K562 (cell line): ENCODE results near the gene ANKRD60. TPM values are rescaled to one million over a fixed set of nuclear protein-coding genes. Genes with fewer than 3 reads are reported as not detected.

Source experiments
- ATAC-seq: fragments of 200-7000 bp; cut with Tn5 transposase; 3 replicates; pipeline ENCODE4 v1.9.1; 2020; ENCODE audit warnings: moderate library complexity
- BruUV-seq: library from RNA; stranded (reverse); fragments of 400-500 nt; replicated peaks from 2 replicates; lab custom pipeline; 2021; lab: Mats Ljungman, UMichigan
- CTCF ChIA-PET: fragments of 300-600 bp; formaldehyde crosslinking; extraction: SDS; loops from one replicate; lab custom pipeline; 2021; ENCODE audit warnings: low intra/inter-chr PET ratio; lab: Yijun Ruan, JAX
- POLR2A ChIA-PET: fragments of 300-600, 350-650 bp; sonication (Branson Sonifier 250); formaldehyde crosslinking; extraction: SDS; loops from one replicate; lab custom pipeline; 2021; ENCODE audit warnings: antibody characterized with exemption, inconsistent platforms; lab: Yijun Ruan, JAX
- DNase-seq, 4 experiments: peaks; one replicate each; pipeline versions ENCODE4 v3.0.0 to v3.0.0-alpha.2; 2011 to 2018; ENCODE audit warnings: low spot score in 3 of 4, mixed read lengths in 3 of 4; ENCODE audit errors: extremely low read depth in 1 of 4
- FAIRE-seq: peaks from 2 replicates; lab custom pipeline; 2011; peaks lifted over from hg19 to GRCh38; lab: Jason Lieb, UNC
- H2AFZ ChIP-seq: 2 replicates; pipeline ENCODE4 v1.6.0; 2011; ENCODE audit warnings: low read depth, low read length, control low read depth, inconsistent platforms
- H3K27ac ChIP-seq: fragments of 200-600 bp; 3 replicates; pipeline ENCODE4 v1.8.0; 2011; ENCODE audit warnings: low read depth, mild to moderate bottlenecking, control low read depth, inconsistent platforms, low read length, moderate library complexity, mixed read lengths; ENCODE audit errors: extremely low read depth
- H3K27me3 ChIP-seq, 2 experiments: fragments of 300-600 bp in 1 of 2; 2 replicates in 1 of 2; 3 replicates in 1 of 2; pipeline versions ENCODE4 v1.6.0 to v1.8.0; 2011; ENCODE audit warnings: inconsistent platforms in 2 of 2, low read length in 2 of 2, mild to moderate bottlenecking in 1 of 2, mixed read lengths in 1 of 2, moderate library complexity in 1 of 2; ENCODE audit not compliant: control insufficient read depth in 2 of 2, insufficient read depth in 2 of 2
- H3K36me3 ChIP-seq: fragments of 300-600 bp; 3 replicates; pipeline ENCODE4 v1.8.0; 2011; ENCODE audit warnings: mild to moderate bottlenecking, low read length, inconsistent platforms; ENCODE audit not compliant: control insufficient read depth, insufficient read depth
- H3K4me1 ChIP-seq, 2 experiments: fragments of 200-600 bp in 1 of 2; replicated peaks in 1 of 2; 2 replicates in 1 of 2; 3 replicates in 1 of 2; pipeline versions ENCODE4 v1.5.1 to v1.8.0; 2011; ENCODE audit warnings: inconsistent platforms in 2 of 2, low read length in 2 of 2, mild to moderate bottlenecking in 1 of 2, mixed read lengths in 1 of 2, moderate library complexity in 1 of 2; ENCODE audit not compliant: control insufficient read depth in 2 of 2, insufficient read depth in 2 of 2
- H3K4me2 ChIP-seq: 2 replicates; pipeline ENCODE4 v1.6.1; 2011; ENCODE audit warnings: low read length, control low read depth, inconsistent platforms, mixed read lengths; ENCODE audit not compliant: insufficient read depth
- H3K4me3 ChIP-seq: fragments of 200-600 bp; sonication (generic), shearing (Covaris generic); 2 replicates; pipeline ENCODE4 v1.5.1; 2016; ENCODE audit warnings: control low read depth, inconsistent platforms
- H3K79me2 ChIP-seq: fragments of 200-600 bp; 3 replicates; pipeline ENCODE4 v1.8.0; 2011; ENCODE audit warnings: low read length, inconsistent platforms; ENCODE audit not compliant: control insufficient read depth, insufficient read depth
- H3K9ac ChIP-seq, 2 experiments: 2 replicates each; pipeline versions ENCODE4 v1.6.0 to v1.6.1; 2011; ENCODE audit warnings: low read depth in 2 of 2, low read length in 2 of 2, control low read depth in 1 of 2, inconsistent platforms in 1 of 2, mild to moderate bottlenecking in 1 of 2, mixed read lengths in 1 of 2; ENCODE audit not compliant: insufficient read depth in 1 of 2
- H3K9me1 ChIP-seq: one replicate; pipeline ENCODE4 v1.6.0; 2011; ENCODE audit warnings: inconsistent platforms, mild to moderate bottlenecking, low read length, moderate library complexity; ENCODE audit not compliant: control insufficient read depth, insufficient read depth
- H3K9me3 ChIP-seq: replicated peaks from 2 replicates; pipeline ENCODE4 v1.5.1; 2011; ENCODE audit warnings: low read depth, low read length, inconsistent platforms; ENCODE audit not compliant: control insufficient read depth, insufficient read depth
- H4K20me1 ChIP-seq: replicated peaks from 2 replicates; pipeline ENCODE4 v1.6.1; 2011; ENCODE audit warnings: low read length, inconsistent platforms, mixed read lengths; ENCODE audit not compliant: control insufficient read depth, insufficient read depth
- ARHGAP35 ChIP-seq: fragments of 450-650 bp; IDR thresholded peaks from 2 replicates; pipeline ENCODE4 v1.6.1; 2018; ENCODE audit not compliant: partially characterized antibody
- CBX2 ChIP-seq: fragments of 200-600 bp; sonication (generic); IDR thresholded peaks from one replicate; pipeline ENCODE4 v1.6.1; 2012; ENCODE audit warnings: mild to moderate bottlenecking, low read length, inconsistent platforms; ENCODE audit not compliant: insufficient read depth, poor library complexity, severe bottlenecking
- CHD4 ChIP-seq: fragments of 200-600 bp; sonication (generic); IDR thresholded peaks from 3 replicates; pipeline ENCODE4 v1.6.1; 2012; ENCODE audit warnings: low read depth, mild to moderate bottlenecking, mixed read lengths, low read length, inconsistent platforms; ENCODE audit not compliant: insufficient read depth, insufficient replicate concordance, poor library complexity, severe bottlenecking
- FOSL1 ChIP-seq: fragments of 200-800 bp; sonication (Bioruptor generic); conservative IDR thresholded peaks from 2 replicates; pipeline ENCODE4 v1.6.1; 2016; ENCODE audit warnings: missing genetic modification characterization, missing compliant biosample characterization
- GTF2A2 ChIP-seq: IDR thresholded peaks from 2 replicates; pipeline ENCODE4 v1.6.1; 2016; ENCODE audit warnings: mild to moderate bottlenecking, missing genetic modification characterization, missing compliant biosample characterization
- HNRNPK ChIP-seq: fragments of 200-400 bp; formaldehyde crosslinking; IDR thresholded peaks from one replicate; pipeline ENCODE4 v1.6.1; 2018; ENCODE audit warnings: mild to moderate bottlenecking, low read depth, low read length; ENCODE audit not compliant: poor library complexity, severe bottlenecking
- ILK ChIP-seq: fragments of 450-650 bp; IDR thresholded peaks from 2 replicates; pipeline ENCODE4 v1.6.1; 2016; ENCODE audit warnings: missing genetic modification characterization, low read depth, mild to moderate bottlenecking, missing compliant biosample characterization, moderate library complexity, borderline replicate concordance
- KDM1A ChIP-seq, 2 experiments: fragments of 450-650 bp; IDR thresholded peaks; 2 replicates each; pipeline ENCODE4 v1.6.1; 2016; ENCODE audit warnings: mild to moderate bottlenecking in 2 of 2
- SAFB ChIP-seq: fragments of 200-400 bp; formaldehyde crosslinking; IDR thresholded peaks from 2 replicates; pipeline ENCODE4 v1.6.1; 2017; ENCODE audit warnings: low read depth, low read length, borderline replicate concordance
- TAL1 ChIP-seq: fragments of 450-650 bp; IDR thresholded peaks from 2 replicates; pipeline ENCODE4 v1.6.1; 2016; ENCODE audit warnings: mild to moderate bottlenecking
- ZNF282 ChIP-seq: sonication (generic); formaldehyde crosslinking; IDR thresholded peaks from 2 replicates; pipeline ENCODE4 v1.8.1; 2023; ENCODE audit warnings: missing genetic modification reagents
- ZNF41 ChIP-seq: fragments of 250-450 bp; sonication (Bioruptor Pico); conservative IDR thresholded peaks from 2 replicates; pipeline ENCODE4 v1.4.0; 2020; ENCODE audit warnings: mild to moderate bottlenecking
- WGBS: fragments of 100-300 bp; shearing (Covaris generic); methylation state at CpG from one replicate; pipeline ENCODE4 v1.1.6; 2016; ENCODE audit warnings: low coverage, mixed read lengths; ENCODE audit not compliant: insufficient coverage; ENCODE audit errors: missing lambda C conversion rate; 5-methylcytosine and 5-hydroxymethylcytosine counted together
- in situ Hi-C: fragments of 300-500 bp; cut with MboI; formaldehyde crosslinking; loops from 4 replicates; pipeline ENCODE4 v1.15.0; 2018; ENCODE audit warnings: inconsistent platforms, mixed read lengths
- intact Hi-C: fragments of 100-400 bp; cut with micrococcal nuclease; formaldehyde crosslinking; loops from 2 replicates; pipeline ENCODE4 v1.14.2; 2022
- polyA plus RNA-seq, 8 experiments: library from polyadenylated mRNA; depleted of rRNA in 4 of 8; stranded (reverse) in 5 of 8; unstranded in 3 of 8; fragments of >200 nt; fragmentation: Nextera tagmentation in 2 of 8; fragmentation: Illumina TruSeq in 1 of 8; extraction: Ambion mirVana in 2 of 8; extraction: Trizol in 1 of 8; gene quantifications; 2 replicates each; pipeline versions ENCODE4 v1.2.1 to v1.2.3, GENCODE V29; 2011 to 2014; ENCODE audit warnings: inconsistent platforms in 1 of 8, missing spikeins in 1 of 8
- total RNA-seq, 7 experiments: library from RNA; depleted of rRNA in 6 of 7; stranded (reverse); fragments of >200 nt in 6 of 7; fragmentation: Illumina TruSeq in 2 of 7; extraction: Trizol in 2 of 7; gene quantifications; 2 replicates each; pipeline versions ENCODE4 v1.2.1 to v1.2.3, GENCODE V29; 2011 to 2021; ENCODE audit warnings: low replicate concordance in 1 of 7
- TF ChIP-seq, protein P1 (sequence below): fragments of 450-650 bp; IDR thresholded peaks from 2 replicates; pipeline ENCODE4 v1.7.1; 2018; ENCODE audit warnings: mild to moderate bottlenecking, low read depth; ENCODE audit not compliant: partially characterized antibody

The ANKRD60 gene
- total and polyA plus RNA-seq, 9 of the 15 experiments (the other 6 are each of a cell fraction or from before 2014, with no cell fraction given) = not detected

DNA sequence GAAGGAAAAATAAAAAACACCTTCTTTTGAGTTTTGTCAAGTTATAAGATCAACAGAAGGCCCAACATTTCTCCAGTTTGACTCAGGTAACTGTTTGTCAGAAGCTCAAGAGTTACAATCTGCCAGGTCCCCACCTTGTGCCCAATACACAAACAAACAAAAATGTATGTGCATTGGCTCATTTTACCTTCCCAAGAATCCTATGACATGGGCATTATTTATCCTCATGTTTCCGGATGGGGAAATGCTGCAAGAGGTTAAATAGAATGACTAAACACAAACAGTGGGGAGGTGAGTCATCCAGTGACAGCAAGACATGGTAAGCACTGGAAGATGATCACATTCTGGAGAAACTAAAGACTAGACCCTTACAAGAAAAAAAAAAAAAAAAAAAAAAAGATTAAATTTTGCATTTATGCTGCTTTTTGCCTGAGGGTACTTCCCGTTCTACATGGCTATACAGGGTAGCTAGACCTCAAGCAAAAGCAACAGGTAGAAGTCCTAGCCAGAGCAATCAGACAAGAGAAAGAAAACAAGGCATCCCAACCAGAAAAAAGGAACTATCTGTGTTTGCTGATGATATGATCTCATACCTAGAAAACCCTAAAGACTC is 23.6 kb upstream of the ANKRD60 start:
- intact Hi-C loops = loop anchor here (2.0 kb wide), 1 partner anchor 57 kb away; the partner anchor contains the start of gene RAB22A
- BruUV-seq = no TSS peak
- DNase-seq = peak; percentile 68 to 87 (median 79)
- TF ChIP-seq TAL1 (peak; percentile 8; the same call in 1 of the 2 replicates), FOSL1 (peak; percentile 99), HNRNPK (no peak), ARHGAP35 (no peak), ILK (tag) (peak; percentile 94), KDM1A (IDR thresholded peaks at IDR 0.05) (0 out of 4 replicates have a peak, but pooled peaks of 1 of the 2 experiments have one; percentile 24), ZNF282 (CRISPR knock-in tag) (no peak), ZNF41 (CRISPR knock-in tag) (peak; percentile 91), CBX2 (no peak), GTF2A2 (tag) (peak; percentile 85), SAFB (no peak), CHD4 (no peak)
- TF ChIP-seq, protein P1, sequence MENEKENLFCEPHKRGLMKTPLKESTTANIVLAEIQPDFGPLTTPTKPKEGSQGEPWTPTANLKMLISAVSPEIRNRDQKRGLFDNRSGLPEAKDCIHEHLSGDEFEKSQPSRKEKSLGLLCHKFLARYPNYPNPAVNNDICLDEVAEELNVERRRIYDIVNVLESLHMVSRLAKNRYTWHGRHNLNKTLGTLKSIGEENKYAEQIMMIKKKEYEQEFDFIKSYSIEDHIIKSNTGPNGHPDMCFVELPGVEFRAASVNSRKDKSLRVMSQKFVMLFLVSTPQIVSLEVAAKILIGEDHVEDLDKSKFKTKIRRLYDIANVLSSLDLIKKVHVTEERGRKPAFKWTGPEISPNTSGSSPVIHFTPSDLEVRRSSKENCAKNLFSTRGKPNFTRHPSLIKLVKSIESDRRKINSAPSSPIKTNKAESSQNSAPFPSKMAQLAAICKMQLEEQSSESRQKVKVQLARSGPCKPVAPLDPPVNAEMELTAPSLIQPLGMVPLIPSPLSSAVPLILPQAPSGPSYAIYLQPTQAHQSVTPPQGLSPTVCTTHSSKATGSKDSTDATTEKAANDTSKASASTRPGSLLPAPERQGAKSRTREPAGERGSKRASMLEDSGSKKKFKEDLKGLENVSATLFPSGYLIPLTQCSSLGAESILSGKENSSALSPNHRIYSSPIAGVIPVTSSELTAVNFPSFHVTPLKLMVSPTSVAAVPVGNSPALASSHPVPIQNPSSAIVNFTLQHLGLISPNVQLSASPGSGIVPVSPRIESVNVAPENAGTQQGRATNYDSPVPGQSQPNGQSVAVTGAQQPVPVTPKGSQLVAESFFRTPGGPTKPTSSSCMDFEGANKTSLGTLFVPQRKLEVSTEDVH = no peak

More for the DNA sequence above, 23.6 kb upstream of the ANKRD60 start:
- H4K20me1 ChIP-seq = no peaks in the 10 kb centered on the region
- H3K4me1 ChIP-seq = peaks cover 10 to 31% of the 10 kb centered on the region in 2 experiments; a peak in 4 of 5 replicates
- peak overlapping the region; percentile 88 for H3K27ac ChIP-seq
- peak; percentile 89 for ATAC-seq
- no peaks in the 10 kb centered on the region; the same call in 2 of the 3 replicates for H3K79me2 ChIP-seq
- no peak overlapping the region for H3K4me3 ChIP-seq
- peak; percentile 88 for FAIRE-seq
- peak overlapping the region in 1 of 2 experiments; percentile 67; a peak in 2 of 4 replicates for H3K9ac ChIP-seq
- peak overlapping the region; percentile 65 for H3K4me2 ChIP-seq
- H3K9me1 ChIP-seq = no peaks in the 10 kb centered on the region
- H3K27me3 ChIP-seq = no peaks in the 10 kb centered on the region
- peak overlapping the region; percentile 71 for H2AFZ ChIP-seq
- peaks cover 2% of the 10 kb centered on the region; the same call in 1 of the 2 replicates for H3K9me3 ChIP-seq
- CTCF ChIA-PET = interaction anchor here (0.5 kb wide), 1 partner anchor 196 kb away, joined by 3 read pairs; no protein-coding TSS in a partner anchor
- H3K36me3 ChIP-seq = peaks cover 9% of the 10 kb centered on the region; the same call in 2 of the 3 replicates
- POLR2A ChIA-PET = interaction anchor here (0.6 to 2.0 kb wide), 3 partner anchors 8 to 58 kb away, joined by 3 to 5 read pairs (median 3); partner anchors contain the start of gene RAB22A
- in situ Hi-C loops = no loop called here
- 5% methylated on average over 2 of the region's 2 CpGs for WGBS
